Tibial nerve (tissue), 4 donors: ENCODE measurements around the gene ST6GALNAC5.

ENCODE experiments used
- EP300 ChIP-seq, 2 donors: sonication (generic); formaldehyde crosslinking; IDR thresholded peaks; one replicate each; pipeline ENCODE4 v1.6.1; 2017; ENCODE audit warnings: antibody characterized with exemption in 2 of 2, mild to moderate bottlenecking in 1 of 2
- POLR2A ChIP-seq, 2 donors: fragments of 450-650 bp; IDR thresholded peaks; one replicate each; pipeline ENCODE4 v1.6.1; 2017; ENCODE audit warnings: antibody characterized with exemption in 2 of 2, mild to moderate bottlenecking in 2 of 2, moderate library complexity in 2 of 2
- TF ChIP-seq, protein P1 (sequence below), 5 experiments: fragments of 200-600 bp in 3 of 5; fragments of 450-650 bp in 2 of 5; sonication (generic) in 3 of 5; IDR thresholded peaks; one replicate each; pipeline ENCODE4 v1.5.1; 2016 to 2019; ENCODE audit warnings: antibody characterized with exemption in 5 of 5, mild to moderate bottlenecking in 3 of 5, moderate library complexity in 2 of 5

DNA sequence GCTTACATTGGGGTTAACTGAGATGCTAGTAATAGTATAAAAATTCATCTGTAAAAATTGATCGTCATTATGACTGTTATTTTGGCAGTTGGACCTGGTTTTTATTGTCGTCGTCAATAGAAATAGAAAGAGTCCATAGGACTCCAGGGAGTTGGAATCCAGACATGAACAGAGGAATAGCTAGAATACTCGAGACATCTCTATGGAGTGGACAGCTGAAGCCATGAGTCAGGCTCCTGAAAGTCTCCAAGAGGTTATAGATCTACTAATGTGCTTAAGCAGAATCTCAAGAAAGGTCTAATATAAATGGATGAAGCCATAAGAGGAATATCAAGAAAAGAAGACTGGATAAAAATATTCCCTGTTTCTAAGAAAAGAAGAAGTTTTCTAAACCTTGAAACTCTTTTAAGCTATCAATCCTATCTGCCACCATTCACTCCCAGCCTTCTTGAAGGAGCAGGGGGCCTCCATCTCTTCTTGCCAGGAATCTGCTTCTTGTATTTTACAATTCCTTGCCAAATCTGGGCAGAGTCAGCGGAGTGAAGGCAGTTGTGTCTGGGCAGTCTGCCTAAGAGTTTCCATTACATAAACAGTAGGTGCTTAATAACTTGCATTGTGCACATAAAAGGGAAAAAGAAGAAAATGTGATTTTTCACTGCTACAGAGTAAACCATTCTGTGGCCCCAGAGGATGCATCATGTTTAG, 163.3 kb downstream of the ST6GALNAC5 start:
- TF ChIP-seq, protein P1, sequence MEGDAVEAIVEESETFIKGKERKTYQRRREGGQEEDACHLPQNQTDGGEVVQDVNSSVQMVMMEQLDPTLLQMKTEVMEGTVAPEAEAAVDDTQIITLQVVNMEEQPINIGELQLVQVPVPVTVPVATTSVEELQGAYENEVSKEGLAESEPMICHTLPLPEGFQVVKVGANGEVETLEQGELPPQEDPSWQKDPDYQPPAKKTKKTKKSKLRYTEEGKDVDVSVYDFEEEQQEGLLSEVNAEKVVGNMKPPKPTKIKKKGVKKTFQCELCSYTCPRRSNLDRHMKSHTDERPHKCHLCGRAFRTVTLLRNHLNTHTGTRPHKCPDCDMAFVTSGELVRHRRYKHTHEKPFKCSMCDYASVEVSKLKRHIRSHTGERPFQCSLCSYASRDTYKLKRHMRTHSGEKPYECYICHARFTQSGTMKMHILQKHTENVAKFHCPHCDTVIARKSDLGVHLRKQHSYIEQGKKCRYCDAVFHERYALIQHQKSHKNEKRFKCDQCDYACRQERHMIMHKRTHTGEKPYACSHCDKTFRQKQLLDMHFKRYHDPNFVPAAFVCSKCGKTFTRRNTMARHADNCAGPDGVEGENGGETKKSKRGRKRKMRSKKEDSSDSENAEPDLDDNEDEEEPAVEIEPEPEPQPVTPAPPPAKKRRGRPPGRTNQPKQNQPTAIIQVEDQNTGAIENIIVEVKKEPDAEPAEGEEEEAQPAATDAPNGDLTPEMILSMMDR (IDR thresholded peaks at IDR 0.05): no peak
- no peak for TF ChIP-seq POLR2A (IDR thresholded peaks at IDR 0.05)
- TF ChIP-seq EP300 (IDR thresholded peaks at IDR 0.05): no peak
